ENCODE measurements around the gene TSEN2. TPM values are rescaled to one million over a fixed set of nuclear protein-coding genes. Genes with fewer than 3 reads are reported as not detected.

TSEN2 gene
- total and polyA plus RNA-seq, 2 of the 13 experiments (the other 11 are each of a cell fraction or from before 2014, with no cell fraction given) = 11.0 to 17.3 TPM

GRCh38 chr3:12518261-12519028, 34.2 kb downstream of the TSEN2 start:
- Histone ChIP-seq H3K27ac (ENCODE audit: extremely low read length, insufficient read depth, low read length) (no peak overlapping the region), H3K9me3 (ENCODE audit: low read length) (no peaks in the 10 kb centered on the region), H2AFZ (ENCODE audit: low read length) (no peak overlapping the region), H3K4me1 (ENCODE audit: insufficient read depth, low read length) (peaks cover 9% of the 10 kb centered on the region), H3K4me3 (replicated peaks in 1 of 3; ENCODE audit: insufficient read depth in 1 of 3, low read depth in 2 of 3, low read length in 3 of 3) (no peak overlapping the region), H3K27me3 (ENCODE audit: control insufficient read depth in 1 of 2, insufficient read depth in 2 of 2, low read length in 2 of 2) (no peaks in the 10 kb centered on the region), H3K4me2 (ENCODE audit: low read depth, low read length) (no peak overlapping the region), H3K36me3 (replicated peaks in 1 of 2; ENCODE audit: control insufficient read depth in 1 of 2, insufficient read depth in 2 of 2, low read length in 2 of 2) (peaks cover 0 to 24% of the 10 kb centered on the region in 2 experiments; a peak in 2 of 5 replicates), H3K79me2 (ENCODE audit: insufficient read depth, low read length) (no peaks in the 10 kb centered on the region), H4K20me1 (ENCODE audit: insufficient read depth, low read length) (no peaks in the 10 kb centered on the region), H3K9ac (ENCODE audit: insufficient read depth, low read depth, low read length) (no peak overlapping the region)
- WGBS (ENCODE audit: low lambda C conversion rate) = 95% methylated on average over 6 of the region's 6 CpGs
- ChIA-PET POLR2A (no interaction called here), CTCF (ENCODE audit: low intra/inter-chr PET ratio, low total read pairs) (no interaction called here)
- peak; percentile 45; the same call in 1 of the 3 replicates for ATAC-seq
- no peak for FAIRE-seq
- intact Hi-C loops (cut with micrococcal nuclease; ENCODE audit: unreplicated experiment) = no loop called here
- in situ Hi-C loops (cut with HindIII; ENCODE audit: extremely low pct_ligation_motif_present, low pct_unique_long_range_greater_than_20kb) = no loop called here
- TF ChIP-seq EZH2 (conservative IDR thresholded peaks at IDR 0.05; ENCODE audit: low read depth, low read length) (no peak), MTF1 (CRISPR knock-in tag; IDR thresholded peaks at IDR 0.05) (no peak), MBD4 (IDR thresholded peaks at IDR 0.05; ENCODE audit: borderline replicate concordance, low read length) (no peak), ZNF207 (IDR thresholded peaks at IDR 0.05; ENCODE audit: borderline replicate concordance) (no peak), SP5 (CRISPR knock-in tag; IDR thresholded peaks at IDR 0.05; ENCODE audit: borderline replicate concordance, low read depth) (no peak), SYNCRIP (IDR thresholded peaks at IDR 0.05; ENCODE audit: insufficient read depth, low read depth, low read length) (no peak), NR3C1 (CRISPR knock-in tag; IDR thresholded peaks at IDR 0.05) (no peak), ZNF124 (CRISPR knock-in tag; IDR thresholded peaks at IDR 0.05) (no peak), GATAD2A (CRISPR knock-in tag; IDR thresholded peaks at IDR 0.05) (no peak), PLSCR1 (CRISPR knock-in tag; IDR thresholded peaks at IDR 0.05; ENCODE audit: borderline replicate concordance) (no peak), NR2F6 (IDR thresholded peaks at IDR 0.05) (no peak), NR2F6 (CRISPR knock-in tag; IDR thresholded peaks at IDR 0.05) (no peak), SNAPC2 (CRISPR knock-in tag; IDR thresholded peaks at IDR 0.05) (no peak), AKAP8 (CRISPR knock-in tag; IDR thresholded peaks at IDR 0.05) (no peak)
- no TSS peak for BruUV-seq (replicated peaks)
- no peak for DNase-seq (ENCODE audit: low spot score)
